ENCODE results near the gene GARIN5A. TPM values are rescaled to one million over a fixed set of nuclear protein-coding genes. Genes with fewer than 3 reads are reported as not detected.

The GARIN5A gene
- total and polyA plus RNA-seq, 2 of the 8 experiments (the other 6 are each of a cell fraction or from before 2014, with no cell fraction given), result 9.1 to 18.5 TPM

DNA sequence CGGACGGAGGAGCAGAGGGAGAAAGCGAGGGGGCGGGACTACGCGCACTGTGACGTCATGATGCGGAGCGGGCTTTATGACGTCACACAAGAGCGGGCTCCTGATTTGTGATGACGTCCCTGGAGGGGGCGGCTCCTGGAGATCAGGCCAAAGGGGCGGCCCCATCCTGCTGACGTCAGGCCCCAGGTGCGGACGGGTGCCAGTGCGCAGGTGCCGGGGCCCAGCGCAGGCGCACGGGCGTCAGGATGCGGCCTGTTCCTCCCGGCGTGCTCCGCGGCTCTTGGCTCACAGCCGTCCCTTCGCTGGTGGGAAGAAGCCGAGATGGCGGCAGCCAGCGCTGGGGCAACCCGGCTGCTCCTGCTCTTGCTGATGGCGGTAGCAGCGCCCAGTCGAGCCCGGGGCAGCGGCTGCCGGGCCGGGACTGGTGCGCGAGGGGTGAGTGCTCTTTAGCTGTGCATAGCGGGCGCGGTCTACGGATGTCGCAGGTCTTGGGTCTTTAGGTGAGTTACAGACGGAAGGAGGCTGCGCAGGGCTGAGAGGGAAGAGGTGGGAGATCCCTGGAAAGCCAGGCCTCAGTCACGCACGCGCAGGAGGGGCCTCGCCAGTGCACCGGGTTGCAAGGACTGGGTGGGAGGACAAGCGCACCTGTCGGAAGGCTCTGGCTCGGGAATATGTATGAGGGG lies at the start of gene GARIN5A, which contains the start of gene EMC10 (continued):
- TF ChIP-seq, protein P1, sequence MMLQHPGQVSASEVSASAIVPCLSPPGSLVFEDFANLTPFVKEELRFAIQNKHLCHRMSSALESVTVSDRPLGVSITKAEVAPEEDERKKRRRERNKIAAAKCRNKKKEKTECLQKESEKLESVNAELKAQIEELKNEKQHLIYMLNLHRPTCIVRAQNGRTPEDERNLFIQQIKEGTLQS (IDR thresholded peaks at IDR 0.05; ENCODE audit: insufficient read depth, low read depth, low read length), result peak; percentile 58; the same call in 1 of the 2 replicates
- TF ChIP-seq GTF2F1 (IDR thresholded peaks at IDR 0.05; ENCODE audit: borderline replicate concordance, low read depth, low read length) (no peak), ASH2L (IDR thresholded peaks at IDR 0.05; ENCODE audit: low read length) (peak; percentile 80), RAD21 (IDR thresholded peaks at IDR 0.05 in 1 of 2, conservative IDR thresholded peaks at IDR 0.05 in 1 of 2; ENCODE audit: low read depth in 2 of 2, low read length in 2 of 2) (no peak), RFX5 (IDR thresholded peaks at IDR 0.05; ENCODE audit: borderline replicate concordance, low read depth, low read length) (peak; percentile 22; the same call in 1 of the 2 replicates), SP1 (IDR thresholded peaks at IDR 0.05; ENCODE audit: low read depth, low read length) (peak; percentile 88), CBX5 (IDR thresholded peaks at IDR 0.05; ENCODE audit: low read depth, low read length) (no peak)
- TF ChIP-seq, protein P2, sequence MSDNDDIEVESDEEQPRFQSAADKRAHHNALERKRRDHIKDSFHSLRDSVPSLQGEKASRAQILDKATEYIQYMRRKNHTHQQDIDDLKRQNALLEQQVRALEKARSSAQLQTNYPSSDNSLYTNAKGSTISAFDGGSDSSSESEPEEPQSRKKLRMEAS (IDR thresholded peaks at IDR 0.05), result no peak; the same call in none of the 2 replicates
- TF ChIP-seq, protein P3, sequence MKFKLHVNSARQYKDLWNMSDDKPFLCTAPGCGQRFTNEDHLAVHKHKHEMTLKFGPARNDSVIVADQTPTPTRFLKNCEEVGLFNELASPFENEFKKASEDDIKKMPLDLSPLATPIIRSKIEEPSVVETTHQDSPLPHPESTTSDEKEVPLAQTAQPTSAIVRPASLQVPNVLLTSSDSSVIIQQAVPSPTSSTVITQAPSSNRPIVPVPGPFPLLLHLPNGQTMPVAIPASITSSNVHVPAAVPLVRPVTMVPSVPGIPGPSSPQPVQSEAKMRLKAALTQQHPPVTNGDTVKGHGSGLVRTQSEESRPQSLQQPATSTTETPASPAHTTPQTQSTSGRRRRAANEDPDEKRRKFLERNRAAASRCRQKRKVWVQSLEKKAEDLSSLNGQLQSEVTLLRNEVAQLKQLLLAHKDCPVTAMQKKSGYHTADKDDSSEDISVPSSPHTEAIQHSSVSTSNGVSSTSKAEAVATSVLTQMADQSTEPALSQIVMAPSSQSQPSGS (IDR thresholded peaks at IDR 0.05; ENCODE audit: low read length), result peak; percentile 98
